COLO829 (cell line): ENCODE data around the gene ENKD1.

Source experiments
- DNase-seq: peaks from one replicate; pipeline ENCODE4 v3.0.0; 2012; ENCODE audit warnings: low spot score

ENKD1 gene

GRCh38 chr16:67650023-67650422 lies 16.5 kb downstream of the ENKD1 start:
- DNase-seq, result no peak

- DNase-seq, result no peak
Observed at GRCh38 chr16:67649494-67649931, 17.0 kb downstream of the ENKD1 start.

GRCh38 chr16:67648764-67649407 lies 17.7 kb downstream of the ENKD1 start:
- DNase-seq, result no peak

GRCh38 chr16:67648088-67648763 lies 18.3 kb downstream of the ENKD1 start:
- no peak for DNase-seq

- no peak for DNase-seq
Observed at GRCh38 chr16:67647681-67648080, 18.9 kb downstream of the ENKD1 start.

- DNase-seq, result no peak
Observed at GRCh38 chr16:67647111-67647651, 19.4 kb downstream of the ENKD1 start.

- DNase-seq, result no peak
Observed at GRCh38 chr16:67645397-67646121, 21.0 kb downstream of the ENKD1 start.

- no peak for DNase-seq
Observed at GRCh38 chr16:67644038-67644437, 22.5 kb downstream of the ENKD1 start.

- DNase-seq, result no peak
Observed at GRCh38 chr16:67641779-67642708, 24.5 kb downstream of the ENKD1 start.

- no peak for DNase-seq
Observed at GRCh38 chr16:67637625-67638024, 28.9 kb downstream of the ENKD1 start.

- no peak for DNase-seq
Observed at GRCh38 chr16:67636713-67637112, 29.8 kb downstream of the ENKD1 start.

- DNase-seq, result no peak
Observed at GRCh38 chr16:67632415-67633172, 34.0 kb downstream of the ENKD1 start.

GRCh38 chr16:67628216-67628615 lies 38.3 kb downstream of the ENKD1 start:
- no peak for DNase-seq

GRCh38 chr16:67613808-67614207 lies 52.7 kb downstream of the ENKD1 start:
- DNase-seq, result no peak
